ENCODE data around the gene SYTL2. TPM values are rescaled to one million over a fixed set of nuclear protein-coding genes. Genes with fewer than 3 reads are reported as not detected.

SYTL2 gene
- total and polyA plus RNA-seq, 10 donors: 2.7 to 176 (median 26.5) TPM

DNA sequence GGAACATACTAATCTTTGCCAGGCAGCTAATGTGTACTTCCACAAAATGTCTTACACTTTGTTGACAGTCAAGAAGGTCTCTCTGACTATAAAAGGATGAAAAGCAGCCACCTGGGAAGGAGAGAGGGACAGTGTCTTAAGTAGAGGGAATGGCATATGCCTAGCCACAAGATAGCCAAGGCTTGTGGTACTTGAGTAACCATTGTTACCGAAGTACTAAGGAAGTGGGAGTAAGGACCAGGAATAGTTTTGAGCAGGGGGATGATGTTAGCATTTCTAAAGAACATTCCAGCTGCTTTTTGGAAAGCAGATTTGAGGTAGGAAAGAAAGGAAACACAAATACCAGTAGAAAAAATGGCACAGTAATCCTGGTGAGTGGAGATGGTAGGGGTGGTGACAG, 159.8 kb downstream of the SYTL2 start:
- DNase-seq: no peak
- TF ChIP-seq, protein P1, sequence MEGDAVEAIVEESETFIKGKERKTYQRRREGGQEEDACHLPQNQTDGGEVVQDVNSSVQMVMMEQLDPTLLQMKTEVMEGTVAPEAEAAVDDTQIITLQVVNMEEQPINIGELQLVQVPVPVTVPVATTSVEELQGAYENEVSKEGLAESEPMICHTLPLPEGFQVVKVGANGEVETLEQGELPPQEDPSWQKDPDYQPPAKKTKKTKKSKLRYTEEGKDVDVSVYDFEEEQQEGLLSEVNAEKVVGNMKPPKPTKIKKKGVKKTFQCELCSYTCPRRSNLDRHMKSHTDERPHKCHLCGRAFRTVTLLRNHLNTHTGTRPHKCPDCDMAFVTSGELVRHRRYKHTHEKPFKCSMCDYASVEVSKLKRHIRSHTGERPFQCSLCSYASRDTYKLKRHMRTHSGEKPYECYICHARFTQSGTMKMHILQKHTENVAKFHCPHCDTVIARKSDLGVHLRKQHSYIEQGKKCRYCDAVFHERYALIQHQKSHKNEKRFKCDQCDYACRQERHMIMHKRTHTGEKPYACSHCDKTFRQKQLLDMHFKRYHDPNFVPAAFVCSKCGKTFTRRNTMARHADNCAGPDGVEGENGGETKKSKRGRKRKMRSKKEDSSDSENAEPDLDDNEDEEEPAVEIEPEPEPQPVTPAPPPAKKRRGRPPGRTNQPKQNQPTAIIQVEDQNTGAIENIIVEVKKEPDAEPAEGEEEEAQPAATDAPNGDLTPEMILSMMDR (IDR thresholded peaks at IDR 0.05 in 8 of 11, conservative IDR thresholded peaks at IDR 0.05 in 3 of 11): no peak
- TF ChIP-seq POLR2A (IDR thresholded peaks at IDR 0.05) (no peak), POLR2AphosphoS5 (IDR thresholded peaks at IDR 0.05) (peak in 1 of 3 donors; percentile 3)
- Histone ChIP-seq H3K27ac (no peak overlapping the region), H3K9me3 (no peaks in the 10 kb centered on the region), H3K4me3 (no peak overlapping the region), H3K4me1 (peaks cover 13 to 79% (median 37%) of the 10 kb centered on the region in 6 donors), H3K36me3 (peaks cover 0 to 52% (median 16%) of the 10 kb centered on the region in 6 donors), H3K27me3 (replicated peaks in 1 of 7) (no peaks in the 10 kb centered on the region)
- 60 to 97% (median 79%) methylated on average over 1 of the region's 1 CpG for WGBS, 5 donors
- intact Hi-C loops (cut with DNase I; ENCODE audit: low total_unique reads): no loop called here

DNA sequence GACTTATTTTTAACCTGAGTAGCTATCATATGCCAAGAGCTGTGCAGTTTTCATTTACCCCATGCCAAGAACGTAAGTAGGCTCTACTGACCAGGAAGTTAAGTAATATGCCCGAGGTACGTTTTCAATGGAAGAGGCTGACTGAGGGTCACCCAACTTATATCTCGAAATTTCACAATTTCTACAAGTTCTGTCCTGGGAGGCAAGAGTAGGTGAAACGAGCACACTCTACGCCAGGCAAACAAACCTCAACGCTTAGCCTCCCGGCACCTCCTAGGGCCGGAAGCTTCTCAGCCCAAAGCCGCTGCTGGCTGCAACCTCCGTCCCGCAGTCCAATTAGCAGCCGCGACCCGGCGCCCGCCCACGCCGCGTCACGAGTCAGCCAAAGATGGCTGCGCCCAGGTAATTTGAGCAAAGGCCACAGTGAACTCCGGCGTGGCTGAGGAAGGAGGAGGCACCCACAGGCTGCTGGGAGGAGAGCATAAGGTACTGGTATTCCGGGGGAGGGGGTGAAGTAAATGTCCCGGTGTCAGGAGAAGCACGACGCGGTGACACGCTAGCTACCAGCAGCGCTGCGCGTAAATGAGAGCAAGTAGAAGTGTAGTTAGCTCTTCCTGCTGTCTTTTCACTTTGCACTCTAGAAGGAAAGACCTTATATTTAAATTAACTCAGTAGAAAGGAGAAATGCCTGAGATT, 163.2 kb downstream of the SYTL2 start, which contains the start of gene TMEM126A:
TSS of gene TMEM126A (plus strand) at position 364 of the 696 bp plus-strand sequence. CDS start 2,289 bp downstream, outside the sequence.
- H3K9me3 ChIP-seq: no peaks in the 10 kb centered on the region
- peaks cover 0 to 20% (median 0%) of the 10 kb centered on the region in 7 donors for H3K27me3 ChIP-seq (replicated peaks in 1 of 7)
- peak within 1 kb of the TSS; percentile 63 to 94 (median 73) for H3K4me3 ChIP-seq
- peaks cover 0 to 20% (median 6%) of the 10 kb centered on the region in 6 donors for H3K36me3 ChIP-seq
- intact Hi-C loops (cut with DNase I; ENCODE audit: low total_unique reads): no loop called here
- 0 to 1% (median 0%) methylated on average over 32 to 33 of the region's 33 CpGs for WGBS, 5 donors
- TF ChIP-seq POLR2A (IDR thresholded peaks at IDR 0.05) (peak in 1 of 3 donors; percentile 54), POLR2AphosphoS5 (IDR thresholded peaks at IDR 0.05) (peak; percentile 93 to 98 (median 94))
- TF ChIP-seq, protein P1 (IDR thresholded peaks at IDR 0.05 in 8 of 11, conservative IDR thresholded peaks at IDR 0.05 in 3 of 11): peak in 2 of 11 experiments; percentile 16 to 22
- peak; percentile 98 for DNase-seq
- peak within 1 kb of the TSS; percentile 67 to 90 (median 80) for H3K27ac ChIP-seq
- H3K4me1 ChIP-seq: peaks cover 13 to 48% (median 29%) of the 10 kb centered on the region in 6 donors

DNA sequence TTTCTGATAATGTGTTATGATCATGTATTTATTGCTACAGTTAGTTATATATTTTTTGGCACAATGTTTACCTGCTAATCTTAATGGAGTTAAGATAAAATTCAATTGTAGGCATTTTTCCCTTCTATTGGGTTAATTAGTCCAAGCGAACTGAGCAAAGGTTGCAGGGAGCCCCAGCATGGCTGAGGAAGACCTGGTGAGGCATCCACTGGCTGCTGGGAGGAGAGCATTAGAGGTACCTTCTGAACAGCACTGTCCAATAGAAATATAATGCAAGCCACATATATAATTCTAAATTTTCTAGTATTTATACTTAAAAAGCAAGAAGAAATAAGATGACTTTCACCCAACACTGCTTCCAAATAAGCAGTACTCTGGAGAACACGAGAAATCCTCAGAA, 163.9 kb downstream of the SYTL2 start:
- Histone ChIP-seq H3K9me3 (no peaks in the 10 kb centered on the region), H3K27ac (peak overlapping the region; percentile 67 to 90 (median 80)), H3K4me1 (peaks cover 13 to 41% (median 28%) of the 10 kb centered on the region in 6 donors), H3K27me3 (replicated peaks in 1 of 7) (peaks cover 0 to 22% (median 0%) of the 10 kb centered on the region in 7 donors), H3K36me3 (peaks cover 0 to 17% (median 6%) of the 10 kb centered on the region in 6 donors), H3K4me3 (peak overlapping the region in 7 of 8 donors; percentile 63 to 94 (median 73))
- intact Hi-C loops (cut with DNase I; ENCODE audit: low total_unique reads): no loop called here
- TF ChIP-seq POLR2A (IDR thresholded peaks at IDR 0.05): no peak
- TF ChIP-seq, protein P1 (IDR thresholded peaks at IDR 0.05 in 8 of 11, conservative IDR thresholded peaks at IDR 0.05 in 3 of 11): no peak
- TF ChIP-seq POLR2AphosphoS5 (IDR thresholded peaks at IDR 0.05): no peak
- 38 to 53% (median 45%) methylated on average over 2 of the region's 2 CpGs for WGBS, 5 donors
- DNase-seq: no peak

Other genes starting within 250 kb of the SYTL2 start
- gene DLG2, start 183.8 kb downstream of the SYTL2 start, total RNA-seq: 10 to 100 TPM in 3 of 7 donors, 1 to 10 TPM in 4; 5.8 to 12.7 (median 9.4) TPM
- under 1 TPM; 0.43 to 0.67 (median 0.50) TPM for gene DLG2, start 183.8 kb downstream of the SYTL2 start, polyA plus RNA-seq
- 10 to 100 TPM; 32.5 to 60.5 (median 44.4) TPM for gene TMEM126B, start 182.5 kb downstream of the SYTL2 start, total RNA-seq
- gene TMEM126B, start 182.5 kb downstream of the SYTL2 start, polyA plus RNA-seq: 10 to 100 TPM; 63.6 to 84.0 (median 80.7) TPM
- gene TMEM126A, start 163.2 kb downstream of the SYTL2 start, total RNA-seq: 10 to 100 TPM; 14.6 to 21.4 (median 18.9) TPM
- gene TMEM126A, start 163.2 kb downstream of the SYTL2 start, polyA plus RNA-seq: 10 to 100 TPM; 39.3 to 47.6 (median 45.5) TPM
- 100 to 1,000 TPM in 1 of 7 donors, 10 to 100 TPM in 6; 51.4 to 111 (median 58.6) TPM for gene CREBZF, start 146.0 kb downstream of the SYTL2 start, total RNA-seq
- gene CREBZF, start 146.0 kb downstream of the SYTL2 start, polyA plus RNA-seq: 10 to 100 TPM; 24.3 to 40.8 (median 28.3) TPM
- gene CCDC89, start 124.9 kb downstream of the SYTL2 start, total RNA-seq: 1 to 10 TPM in 4 of 7 donors, under 1 TPM in 3; 0.44 to 4.3 (median 1.3) TPM
- gene CCDC89, start 124.9 kb downstream of the SYTL2 start, polyA plus RNA-seq: under 1 TPM; 0.11 to 0.21 (median 0.16) TPM
- gene CCDC83, start 44.2 kb upstream of the SYTL2 start, total RNA-seq: not detected
- gene CCDC83, start 44.2 kb upstream of the SYTL2 start, polyA plus RNA-seq: not detected